Measurements from ENCODE around the gene KIAA1958. TPM values are rescaled to one million over a fixed set of nuclear protein-coding genes. Genes with fewer than 3 reads are reported as not detected.
A peak's percentile ranks its signal among the peaks of the same experiment; 100 is the strongest.

The KIAA1958 gene
- polyA plus RNA-seq, 2 of the 4 experiments (the other 2 are of a cell fraction): 2.2 to 3.7 TPM

DNA sequence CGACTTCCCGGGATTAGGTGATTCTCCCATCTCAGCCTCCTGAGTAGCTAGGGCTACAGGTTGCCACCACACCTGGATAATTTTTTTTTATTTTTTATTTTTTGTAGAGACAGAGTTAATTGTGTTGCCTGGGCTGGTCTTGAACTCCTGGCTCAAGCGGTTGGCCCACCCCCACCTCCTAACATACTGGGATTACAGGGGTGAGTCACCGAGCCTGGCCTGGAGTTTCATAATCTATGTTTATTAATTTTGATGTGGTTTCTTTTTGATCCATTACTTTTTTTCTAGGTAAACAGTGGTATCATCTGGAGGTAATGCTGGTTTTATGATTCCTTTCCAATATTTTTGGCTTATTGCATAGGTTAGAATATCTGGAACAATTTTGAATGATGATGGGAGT lies 54.2 kb downstream of the KIAA1958 start:
- ATAC-seq (no peak), FAIRE-seq (no peak), DNase-seq (ENCODE audit: low read depth in 1 of 2, low spot score in 1 of 2) (no peak)
- no peak overlapping the region for H3K4me3 ChIP-seq
- CTCF ChIA-PET: no interaction called here
- 79% methylated on average over 4 of the region's 4 CpGs for WGBS (ENCODE audit: missing lambda C conversion rate)
- no peak overlapping the region for H3K27ac ChIP-seq
- POLR2A ChIA-PET: no interaction called here
- peaks cover 20% of the 10 kb centered on the region for H3K4me1 ChIP-seq
- TF ChIP-seq RARB (CRISPR knock-in tag; IDR thresholded peaks at IDR 0.05) (no peak), ESRRA (IDR thresholded peaks at IDR 0.05; ENCODE audit: borderline replicate concordance, low read length) (no peak), PHF8 (IDR thresholded peaks at IDR 0.05; ENCODE audit: borderline replicate concordance, low read depth) (no peak), FOSL2 (IDR thresholded peaks at IDR 0.05) (no peak), FOSL2 (CRISPR knock-in tag; IDR thresholded peaks at IDR 0.05) (peak; percentile 33), ZFP36 (IDR thresholded peaks at IDR 0.05; ENCODE audit: borderline replicate concordance, partially characterized antibody) (no peak), JUNB (IDR thresholded peaks at IDR 0.05) (no peak)
- no peaks in the 10 kb centered on the region for H3K9me3 ChIP-seq
- H3K4me2 ChIP-seq: 0 out of 3 replicates have a peak overlapping the region, but pooled peaks have one; percentile 0

DNA sequence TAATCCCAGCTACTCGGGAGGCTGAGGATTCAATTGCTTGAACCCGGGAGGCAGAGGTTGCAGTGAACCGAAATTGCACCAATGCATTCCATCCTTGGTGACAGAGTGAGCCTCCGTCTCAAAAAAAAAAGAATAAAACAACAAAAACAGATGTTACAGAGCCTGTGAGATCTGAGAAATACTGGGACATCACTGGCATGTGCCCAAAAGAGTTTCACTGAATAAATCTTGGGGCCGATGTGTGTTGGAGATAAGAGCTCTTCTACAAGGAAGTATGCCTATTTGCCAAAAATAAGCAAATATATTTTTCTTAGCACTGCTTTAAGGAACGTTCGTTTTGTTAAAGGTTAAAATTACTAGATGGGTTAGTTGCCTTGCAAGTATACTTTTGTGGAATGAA lies 55.1 kb downstream of the KIAA1958 start:
- peak; percentile 46; the same call in 1 of the 2 replicates for TF ChIP-seq GATA3 (IDR thresholded peaks at IDR 0.05; ENCODE audit: borderline replicate concordance)
- TF ChIP-seq, protein P1, sequence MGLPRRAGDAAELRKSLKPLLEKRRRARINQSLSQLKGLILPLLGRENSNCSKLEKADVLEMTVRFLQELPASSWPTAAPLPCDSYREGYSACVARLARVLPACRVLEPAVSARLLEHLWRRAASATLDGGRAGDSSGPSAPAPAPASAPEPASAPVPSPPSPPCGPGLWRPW (IDR thresholded peaks at IDR 0.05): no peak
- Histone ChIP-seq H3K4me2 (peak overlapping the region; percentile 35), H3K4me1 (peaks cover 20% of the 10 kb centered on the region), H3K9me3 (no peaks in the 10 kb centered on the region), H3K4me3 (no peak overlapping the region), H3K27ac (no peak overlapping the region)
- DNase-seq (ENCODE audit: low read depth in 1 of 2, low spot score in 1 of 2) (no peak), ATAC-seq (no peak), FAIRE-seq (no peak)
- 56% methylated on average over 7 of the region's 7 CpGs for WGBS (ENCODE audit: missing lambda C conversion rate)
- ChIA-PET POLR2A (no interaction called here), CTCF (no interaction called here)

DNA sequence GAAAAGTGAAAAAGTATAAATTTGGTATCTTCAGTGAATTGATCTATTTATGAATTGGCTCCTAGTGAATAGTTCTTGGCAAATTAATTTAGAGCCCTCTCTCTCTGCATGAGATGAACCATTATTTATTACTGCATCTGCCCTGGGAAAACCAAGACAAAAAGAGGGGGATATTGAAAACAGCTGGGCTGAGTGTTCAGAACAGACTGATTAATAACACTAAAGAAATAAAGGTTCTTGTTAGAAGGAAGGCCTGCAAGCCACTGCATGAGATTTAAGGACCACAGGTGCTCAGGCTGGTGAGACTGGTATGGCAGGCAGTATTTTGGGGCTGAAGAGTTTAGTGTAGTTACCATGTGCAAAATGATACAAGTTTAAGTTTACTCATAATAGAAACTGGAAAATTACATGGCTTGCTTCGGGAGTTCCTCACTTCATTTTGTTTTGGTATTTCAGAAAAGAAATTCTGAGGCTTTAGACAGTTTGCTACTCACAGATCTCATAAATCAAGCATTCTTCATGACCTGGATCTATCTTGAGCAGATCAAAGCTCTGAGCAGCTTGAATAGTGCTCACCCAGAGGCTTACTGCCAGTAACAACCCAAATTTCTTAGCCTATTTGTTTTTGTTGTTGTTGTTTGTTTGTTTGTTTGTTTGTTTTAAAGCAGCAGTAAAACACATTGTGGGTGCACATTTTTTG lies 56.1 kb downstream of the KIAA1958 start:
- FAIRE-seq (no peak), ATAC-seq (no peak), DNase-seq (ENCODE audit: low read depth in 1 of 2, low spot score in 1 of 2) (no peak)
- TF ChIP-seq POLR2A (IDR thresholded peaks at IDR 0.05; ENCODE audit: low read length) (no peak), PHF8 (IDR thresholded peaks at IDR 0.05; ENCODE audit: borderline replicate concordance, low read depth) (no peak), CHD2 (IDR thresholded peaks at IDR 0.05; ENCODE audit: low read length, partially characterized antibody) (no peak)
- TF ChIP-seq, protein P2, sequence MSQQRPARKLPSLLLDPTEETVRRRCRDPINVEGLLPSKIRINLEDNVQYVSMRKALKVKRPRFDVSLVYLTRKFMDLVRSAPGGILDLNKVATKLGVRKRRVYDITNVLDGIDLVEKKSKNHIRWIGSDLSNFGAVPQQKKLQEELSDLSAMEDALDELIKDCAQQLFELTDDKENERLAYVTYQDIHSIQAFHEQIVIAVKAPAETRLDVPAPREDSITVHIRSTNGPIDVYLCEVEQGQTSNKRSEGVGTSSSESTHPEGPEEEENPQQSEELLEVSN (IDR thresholded peaks at IDR 0.05; ENCODE audit: borderline replicate concordance, low read depth): no peak
- TF ChIP-seq, protein P3, sequence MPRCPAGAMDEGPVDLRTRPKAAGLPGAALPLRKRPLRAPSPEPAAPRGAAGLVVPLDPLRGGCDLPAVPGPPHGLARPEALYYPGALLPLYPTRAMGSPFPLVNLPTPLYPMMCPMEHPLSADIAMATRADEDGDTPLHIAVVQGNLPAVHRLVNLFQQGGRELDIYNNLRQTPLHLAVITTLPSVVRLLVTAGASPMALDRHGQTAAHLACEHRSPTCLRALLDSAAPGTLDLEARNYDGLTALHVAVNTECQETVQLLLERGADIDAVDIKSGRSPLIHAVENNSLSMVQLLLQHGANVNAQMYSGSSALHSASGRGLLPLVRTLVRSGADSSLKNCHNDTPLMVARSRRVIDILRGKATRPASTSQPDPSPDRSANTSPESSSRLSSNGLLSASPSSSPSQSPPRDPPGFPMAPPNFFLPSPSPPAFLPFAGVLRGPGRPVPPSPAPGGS (IDR thresholded peaks at IDR 0.05): no peak
- ChIA-PET CTCF (interaction anchor here (0.7 to 1.6 kb wide), 2 partner anchors 17 to 277 kb away, joined by 3 read pairs; no protein-coding TSS in a partner anchor), POLR2A (no interaction called here)
- WGBS (ENCODE audit: missing lambda C conversion rate): 100% methylated on average over 1 of the region's 1 CpG
- Histone ChIP-seq H3K9me3 (no peaks in the 10 kb centered on the region), H3K4me1 (peaks cover 20% of the 10 kb centered on the region), H3K4me3 (no peak overlapping the region), H3K4me2 (no peak overlapping the region), H3K27ac (no peak overlapping the region)

DNA sequence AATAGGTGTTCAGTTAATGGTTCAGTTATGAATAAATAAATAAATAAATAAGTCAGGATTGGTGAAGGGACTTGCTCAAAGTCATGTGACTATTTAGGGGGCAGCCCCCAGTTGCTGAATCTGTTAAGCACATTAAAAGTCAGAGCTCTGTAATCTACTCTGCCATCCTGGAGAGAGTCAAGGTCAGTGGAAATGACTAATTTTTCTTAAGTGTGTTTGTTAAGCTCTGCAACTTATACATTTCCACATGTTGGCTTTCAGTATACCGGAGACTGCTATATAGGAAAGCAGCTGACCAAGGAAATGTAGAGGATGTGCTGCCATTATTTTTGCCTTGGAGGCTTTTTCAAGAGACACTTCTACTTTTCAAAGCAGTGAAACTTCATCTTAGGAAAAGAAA lies 57.9 kb downstream of the KIAA1958 start:
- Histone ChIP-seq H3K27ac (no peak overlapping the region), H3K4me3 (no peak overlapping the region), H3K9me3 (no peaks in the 10 kb centered on the region), H3K4me2 (no peak overlapping the region), H3K4me1 (peaks cover 20% of the 10 kb centered on the region)
- CTCF ChIA-PET: interaction anchor here (0.8 to 1.6 kb wide), 2 partner anchors 14 to 19 kb away, joined by 3 read pairs; no protein-coding TSS in a partner anchor
- ATAC-seq (no peak), DNase-seq (ENCODE audit: low read depth in 1 of 2, low spot score in 1 of 2) (no peak), FAIRE-seq (no peak)
- POLR2A ChIA-PET: no interaction called here
- WGBS (ENCODE audit: missing lambda C conversion rate): 93% methylated on average over 1 of the region's 1 CpG
- TF ChIP-seq FOXS1 (CRISPR knock-in tag; IDR thresholded peaks at IDR 0.05) (no peak), MAFK (IDR thresholded peaks at IDR 0.05; ENCODE audit: partially characterized antibody) (no peak), MYC (IDR thresholded peaks at IDR 0.05; ENCODE audit: borderline replicate concordance, low read length) (no peak), SREBF2 (IDR thresholded peaks at IDR 0.05) (no peak), RAD21 (conservative IDR thresholded peaks at IDR 0.05 in 1 of 2, IDR thresholded peaks at IDR 0.05 in 1 of 2) (no peak)
